ENCODE results near the gene CYFIP2. TPM values are rescaled to one million over a fixed set of nuclear protein-coding genes. Genes with fewer than 3 reads are reported as not detected.

CYFIP2 gene
- total and polyA plus RNA-seq, 2 experiments from 2014 or later = 24.8 to 30.2 TPM

DNA sequence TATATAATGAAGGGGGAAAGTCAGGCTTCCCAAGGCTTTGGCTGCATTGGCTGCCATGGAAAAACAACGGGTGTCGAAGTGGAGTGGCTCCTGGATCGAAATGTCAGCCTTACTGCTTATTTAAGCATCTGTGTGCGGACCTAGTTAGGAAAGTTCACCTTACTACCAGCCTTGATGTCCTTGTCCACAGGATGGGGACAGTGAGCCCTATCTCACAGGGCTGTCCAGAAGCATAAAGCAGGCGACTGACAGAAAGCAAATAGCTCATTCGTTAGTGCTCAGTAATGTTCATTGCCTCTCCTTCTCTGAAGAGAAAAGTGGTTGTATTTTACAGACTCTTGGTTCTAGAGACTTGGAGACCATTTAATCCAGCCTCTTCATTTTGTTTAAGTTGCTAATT, 112.6 kb downstream of the CYFIP2 start:
- Histone ChIP-seq H3K4me1 (ENCODE audit: insufficient read depth) (no peaks in the 10 kb centered on the region), H3K9me2 (replicated peaks; ENCODE audit: insufficient read depth) (no peaks in the 10 kb centered on the region), H3K79me2 (no peaks in the 10 kb centered on the region), H3K9me3 (ENCODE audit: low read depth) (no peaks in the 10 kb centered on the region), H2AFZ (no peak overlapping the region), H4K20me1 (ENCODE audit: insufficient read depth, poor library complexity, severe bottlenecking) (no peaks in the 10 kb centered on the region), H3K4me2 (no peak overlapping the region), H3K36me3 (replicated peaks; ENCODE audit: insufficient read depth, low read depth) (no peaks in the 10 kb centered on the region), H3K27ac (no peak overlapping the region), H3K27me3 (no peaks in the 10 kb centered on the region), H3K4me3 (no peak overlapping the region)
- WGBS (ENCODE audit: low lambda C conversion rate, missing lambda C conversion rate) = 91% methylated on average over 6 of the region's 6 CpGs
- no peak for DNase-seq (ENCODE audit: low spot score)
- TF ChIP-seq EZH2 (IDR thresholded peaks at IDR 0.05; ENCODE audit: borderline replicate concordance) (no peak), EZH2phosphoT487 (IDR thresholded peaks at IDR 0.05; ENCODE audit: low read depth, severe bottlenecking, unreplicated experiment) (no peak)

DNA sequence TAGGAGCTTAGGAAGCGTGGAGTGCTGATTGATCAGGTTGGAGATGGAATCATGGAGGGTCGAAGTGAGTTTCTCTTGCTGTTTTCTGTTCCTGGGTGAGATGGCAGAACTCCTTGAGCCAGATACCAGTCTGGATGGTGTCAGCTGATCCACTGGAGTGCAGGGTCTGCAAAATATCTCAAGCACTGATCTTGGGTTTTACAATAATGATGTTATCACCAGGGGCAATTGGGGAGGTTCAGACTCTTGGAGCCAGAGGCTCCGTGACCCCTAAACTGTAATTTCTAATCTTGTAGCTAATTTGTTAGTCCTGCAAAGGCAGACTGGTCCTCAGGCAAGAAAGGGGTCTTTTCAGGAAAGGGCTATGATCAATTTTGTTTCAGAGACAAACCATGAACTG, 114.1 kb downstream of the CYFIP2 start:
- no peaks in the 10 kb centered on the region for H3K79me2 ChIP-seq
- H3K9me3 ChIP-seq (ENCODE audit: low read depth) = no peaks in the 10 kb centered on the region
- H3K4me2 ChIP-seq = no peak overlapping the region
- H3K27me3 ChIP-seq = no peaks in the 10 kb centered on the region
- no peaks in the 10 kb centered on the region for H4K20me1 ChIP-seq (ENCODE audit: insufficient read depth, poor library complexity, severe bottlenecking)
- TF ChIP-seq, protein P1, sequence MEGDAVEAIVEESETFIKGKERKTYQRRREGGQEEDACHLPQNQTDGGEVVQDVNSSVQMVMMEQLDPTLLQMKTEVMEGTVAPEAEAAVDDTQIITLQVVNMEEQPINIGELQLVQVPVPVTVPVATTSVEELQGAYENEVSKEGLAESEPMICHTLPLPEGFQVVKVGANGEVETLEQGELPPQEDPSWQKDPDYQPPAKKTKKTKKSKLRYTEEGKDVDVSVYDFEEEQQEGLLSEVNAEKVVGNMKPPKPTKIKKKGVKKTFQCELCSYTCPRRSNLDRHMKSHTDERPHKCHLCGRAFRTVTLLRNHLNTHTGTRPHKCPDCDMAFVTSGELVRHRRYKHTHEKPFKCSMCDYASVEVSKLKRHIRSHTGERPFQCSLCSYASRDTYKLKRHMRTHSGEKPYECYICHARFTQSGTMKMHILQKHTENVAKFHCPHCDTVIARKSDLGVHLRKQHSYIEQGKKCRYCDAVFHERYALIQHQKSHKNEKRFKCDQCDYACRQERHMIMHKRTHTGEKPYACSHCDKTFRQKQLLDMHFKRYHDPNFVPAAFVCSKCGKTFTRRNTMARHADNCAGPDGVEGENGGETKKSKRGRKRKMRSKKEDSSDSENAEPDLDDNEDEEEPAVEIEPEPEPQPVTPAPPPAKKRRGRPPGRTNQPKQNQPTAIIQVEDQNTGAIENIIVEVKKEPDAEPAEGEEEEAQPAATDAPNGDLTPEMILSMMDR (IDR thresholded peaks at IDR 0.05; ENCODE audit: poor library complexity) = no peak
- TF ChIP-seq EZH2 (IDR thresholded peaks at IDR 0.05; ENCODE audit: borderline replicate concordance) (no peak), EZH2phosphoT487 (IDR thresholded peaks at IDR 0.05; ENCODE audit: low read depth, severe bottlenecking, unreplicated experiment) (no peak)
- no peak overlapping the region for H3K27ac ChIP-seq
- WGBS (ENCODE audit: low lambda C conversion rate, missing lambda C conversion rate) = 73% methylated on average over 3 of the region's 3 CpGs
- H3K4me1 ChIP-seq (ENCODE audit: insufficient read depth) = peaks cover 12% of the 10 kb centered on the region
- H2AFZ ChIP-seq = no peak overlapping the region
- no peak for DNase-seq (ENCODE audit: low spot score)
- no peaks in the 10 kb centered on the region for H3K36me3 ChIP-seq (replicated peaks; ENCODE audit: insufficient read depth, low read depth)
- H3K4me3 ChIP-seq = no peak overlapping the region
- no peaks in the 10 kb centered on the region for H3K9me2 ChIP-seq (replicated peaks; ENCODE audit: insufficient read depth)

DNA sequence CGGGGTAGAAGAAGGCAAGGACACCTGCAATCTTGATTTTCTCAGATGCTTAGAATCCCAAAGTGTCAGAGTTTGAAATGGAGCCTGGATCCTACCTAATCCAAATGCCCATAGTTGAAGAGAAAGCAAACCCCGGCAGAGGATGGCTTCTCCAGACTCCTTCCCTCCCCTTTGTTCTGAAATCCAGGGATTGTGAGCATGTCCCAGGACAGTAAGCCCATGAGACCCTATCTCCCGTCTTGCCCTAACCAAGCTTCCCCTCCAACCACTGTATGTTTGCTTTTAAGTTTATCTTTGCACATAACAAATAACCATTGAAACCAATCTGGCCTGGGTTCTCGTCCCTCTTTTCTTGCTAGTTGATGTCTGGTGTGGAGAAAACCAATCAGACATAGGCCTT, 115.8 kb downstream of the CYFIP2 start:
- Histone ChIP-seq H3K4me1 (ENCODE audit: insufficient read depth) (peaks cover 12% of the 10 kb centered on the region), H3K9me2 (replicated peaks; ENCODE audit: insufficient read depth) (no peaks in the 10 kb centered on the region), H3K27ac (no peak overlapping the region), H3K4me2 (no peak overlapping the region), H4K20me1 (ENCODE audit: insufficient read depth, poor library complexity, severe bottlenecking) (no peaks in the 10 kb centered on the region), H3K4me3 (no peak overlapping the region), H3K9me3 (ENCODE audit: low read depth) (no peaks in the 10 kb centered on the region), H3K27me3 (no peaks in the 10 kb centered on the region), H3K79me2 (no peaks in the 10 kb centered on the region), H2AFZ (no peak overlapping the region), H3K36me3 (replicated peaks; ENCODE audit: insufficient read depth, low read depth) (no peaks in the 10 kb centered on the region)
- TF ChIP-seq EZH2 (IDR thresholded peaks at IDR 0.05; ENCODE audit: borderline replicate concordance) (no peak), EZH2phosphoT487 (IDR thresholded peaks at IDR 0.05; ENCODE audit: low read depth, severe bottlenecking, unreplicated experiment) (no peak)
- TF ChIP-seq, protein P1 (IDR thresholded peaks at IDR 0.05; ENCODE audit: poor library complexity) = no peak
- no peak for DNase-seq (ENCODE audit: low spot score)
- WGBS (ENCODE audit: low lambda C conversion rate, missing lambda C conversion rate) = 84% methylated on average over 4 of the region's 4 CpGs

DNA sequence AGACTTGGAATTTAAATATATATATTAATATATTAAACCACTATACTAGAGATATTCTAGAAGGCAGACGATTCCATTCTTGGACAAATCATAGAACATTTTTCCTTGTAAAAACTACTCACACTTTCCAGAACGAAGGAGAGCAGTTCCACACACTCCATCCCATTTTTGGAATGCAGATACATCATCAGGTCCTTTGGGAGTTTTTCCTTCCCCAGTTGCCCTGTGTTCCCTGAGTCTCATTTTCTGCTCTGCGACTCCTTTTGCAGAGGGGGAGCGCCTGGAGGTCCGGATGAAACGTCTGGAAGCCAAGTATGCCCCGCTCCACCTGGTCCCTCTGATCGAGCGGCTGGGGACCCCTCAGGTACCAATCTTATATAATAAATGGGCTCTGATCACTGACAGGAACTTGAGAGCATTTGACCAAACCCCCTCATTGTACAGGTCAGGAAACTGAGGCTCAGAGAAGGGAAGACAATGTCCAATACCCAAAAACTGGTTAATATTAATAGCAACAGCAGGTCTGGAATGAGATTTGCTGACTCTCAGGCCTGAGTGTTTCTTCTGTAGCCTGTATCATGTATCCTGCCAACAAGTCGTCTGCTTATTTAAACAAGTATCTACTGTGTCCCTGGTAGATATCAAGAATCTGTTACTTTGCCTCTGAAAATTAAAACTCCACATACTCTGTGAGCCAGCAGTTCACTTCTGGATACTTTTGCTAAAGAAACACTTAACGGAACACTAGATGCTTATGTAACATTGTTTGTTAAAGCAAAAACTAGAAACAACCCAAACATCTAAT, 117.3 kb downstream of the CYFIP2 start:
- H3K4me3 ChIP-seq = no peak overlapping the region
- H3K9me3 ChIP-seq (ENCODE audit: low read depth) = no peaks in the 10 kb centered on the region
- no peaks in the 10 kb centered on the region for H3K9me2 ChIP-seq (replicated peaks; ENCODE audit: insufficient read depth)
- H3K4me2 ChIP-seq = no peak overlapping the region
- no peak for DNase-seq (ENCODE audit: low spot score)
- H2AFZ ChIP-seq = no peak overlapping the region
- H3K79me2 ChIP-seq = no peaks in the 10 kb centered on the region
- H3K36me3 ChIP-seq (replicated peaks; ENCODE audit: insufficient read depth, low read depth) = no peaks in the 10 kb centered on the region
- H3K27me3 ChIP-seq = no peaks in the 10 kb centered on the region
- peak overlapping the region; percentile 76 for H3K27ac ChIP-seq
- peaks cover 22% of the 10 kb centered on the region for H3K4me1 ChIP-seq (ENCODE audit: insufficient read depth)
- 86% methylated on average over 11 of the region's 11 CpGs for WGBS (ENCODE audit: low lambda C conversion rate, missing lambda C conversion rate)
- TF ChIP-seq EZH2phosphoT487 (IDR thresholded peaks at IDR 0.05; ENCODE audit: low read depth, severe bottlenecking, unreplicated experiment) (no peak), EZH2 (IDR thresholded peaks at IDR 0.05; ENCODE audit: borderline replicate concordance) (no peak)
- TF ChIP-seq, protein P1 (IDR thresholded peaks at IDR 0.05; ENCODE audit: poor library complexity) = no peak
- no peaks in the 10 kb centered on the region for H4K20me1 ChIP-seq (ENCODE audit: insufficient read depth, poor library complexity, severe bottlenecking)
